ENCODE results near the gene CPT1A. TPM values are rescaled to one million over a fixed set of nuclear protein-coding genes. Genes with fewer than 3 reads are reported as not detected.

The CPT1A gene
- total and polyA plus RNA-seq, 9 donors = 25.3 to 87.1 (median 44.3) TPM

DNA sequence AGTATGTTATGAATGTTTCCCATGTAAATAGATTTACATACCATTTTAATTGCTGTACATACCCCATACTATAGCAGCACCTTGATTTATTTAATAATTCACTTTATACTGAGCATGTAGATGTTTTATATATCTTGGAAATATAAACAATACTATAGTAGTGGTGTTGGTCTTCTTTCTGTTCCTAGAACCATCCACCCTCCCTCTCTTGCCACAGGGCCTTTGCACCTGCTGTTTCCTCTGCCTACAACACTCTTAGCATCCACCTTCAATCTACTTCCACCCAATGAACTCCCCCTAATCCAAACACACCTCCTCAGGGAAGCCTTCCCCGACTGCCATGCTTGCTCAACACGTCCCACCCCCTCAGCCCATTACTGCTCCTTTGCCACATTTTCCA lies 120.6 kb downstream of the CPT1A start:
- 87 to 94% (median 91%) methylated on average over 2 of the region's 2 CpGs for WGBS, 3 donors
- Histone ChIP-seq H3K27ac (no peak overlapping the region), H3K36me3 (no peaks in the 10 kb centered on the region), H3K4me1 (ENCODE audit: insufficient read depth) (no peaks in the 10 kb centered on the region), H3K9me3 (no peaks in the 10 kb centered on the region), H3K4me3 (no peak overlapping the region), H3K27me3 (no peaks in the 10 kb centered on the region)
- DNase-seq = no peak
- intact Hi-C loops (cut with DNase I) = no loop called here
- no peak for TF ChIP-seq EP300 (IDR thresholded peaks at IDR 0.05)
- no peak for TF ChIP-seq POLR2A (IDR thresholded peaks at IDR 0.05)
- TF ChIP-seq, protein P1, sequence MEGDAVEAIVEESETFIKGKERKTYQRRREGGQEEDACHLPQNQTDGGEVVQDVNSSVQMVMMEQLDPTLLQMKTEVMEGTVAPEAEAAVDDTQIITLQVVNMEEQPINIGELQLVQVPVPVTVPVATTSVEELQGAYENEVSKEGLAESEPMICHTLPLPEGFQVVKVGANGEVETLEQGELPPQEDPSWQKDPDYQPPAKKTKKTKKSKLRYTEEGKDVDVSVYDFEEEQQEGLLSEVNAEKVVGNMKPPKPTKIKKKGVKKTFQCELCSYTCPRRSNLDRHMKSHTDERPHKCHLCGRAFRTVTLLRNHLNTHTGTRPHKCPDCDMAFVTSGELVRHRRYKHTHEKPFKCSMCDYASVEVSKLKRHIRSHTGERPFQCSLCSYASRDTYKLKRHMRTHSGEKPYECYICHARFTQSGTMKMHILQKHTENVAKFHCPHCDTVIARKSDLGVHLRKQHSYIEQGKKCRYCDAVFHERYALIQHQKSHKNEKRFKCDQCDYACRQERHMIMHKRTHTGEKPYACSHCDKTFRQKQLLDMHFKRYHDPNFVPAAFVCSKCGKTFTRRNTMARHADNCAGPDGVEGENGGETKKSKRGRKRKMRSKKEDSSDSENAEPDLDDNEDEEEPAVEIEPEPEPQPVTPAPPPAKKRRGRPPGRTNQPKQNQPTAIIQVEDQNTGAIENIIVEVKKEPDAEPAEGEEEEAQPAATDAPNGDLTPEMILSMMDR (IDR thresholded peaks at IDR 0.05) = no peak

DNA sequence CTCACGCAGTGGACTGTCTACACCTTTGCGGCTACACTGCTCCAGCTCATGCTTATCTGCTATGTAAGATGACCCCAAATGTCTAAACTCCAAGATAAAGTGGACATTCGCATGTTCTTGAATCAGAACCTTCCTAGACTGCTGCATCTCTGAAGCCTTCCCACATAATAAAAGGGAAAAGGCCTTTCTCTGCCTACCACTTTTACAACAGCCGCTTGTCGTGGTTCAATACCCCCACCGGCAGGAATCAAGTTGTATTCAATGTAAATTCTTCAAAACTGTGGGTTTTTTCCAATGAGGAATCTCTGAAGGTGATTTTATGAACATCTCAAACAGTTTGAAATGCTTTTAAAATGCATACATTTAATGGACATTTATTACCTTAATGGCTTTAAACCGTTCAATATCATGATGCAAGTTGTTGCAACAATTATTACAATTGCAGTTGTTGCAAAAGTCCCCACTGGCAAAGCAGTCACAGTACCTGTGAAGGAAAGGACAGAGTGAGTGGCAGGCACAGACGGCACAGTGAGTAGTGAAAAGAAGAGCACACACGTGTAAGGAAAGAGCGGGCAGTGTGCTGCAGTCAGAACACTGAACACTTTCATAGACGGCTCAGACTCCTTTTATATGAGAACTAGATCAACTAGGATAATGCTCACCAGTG lies 126.1 kb downstream of the CPT1A start:
- no peaks in the 10 kb centered on the region for H3K4me1 ChIP-seq (ENCODE audit: insufficient read depth)
- TF ChIP-seq EP300 (IDR thresholded peaks at IDR 0.05) (no peak), POLR2A (IDR thresholded peaks at IDR 0.05) (no peak)
- TF ChIP-seq, protein P1 (IDR thresholded peaks at IDR 0.05) = no peak
- H3K27me3 ChIP-seq = no peaks in the 10 kb centered on the region
- WGBS, 3 donors = 83 to 85% (median 84%) methylated on average over 11 of the region's 11 CpGs
- no peak for DNase-seq
- intact Hi-C loops (cut with DNase I) = loop anchor here in 1 of 4 donors (10.0 kb wide), 1 partner anchor 71 kb away; no protein-coding TSS in a partner anchor
- H3K27ac ChIP-seq = no peak overlapping the region
- H3K4me3 ChIP-seq = no peak overlapping the region
- no peaks in the 10 kb centered on the region for H3K9me3 ChIP-seq
- no peaks in the 10 kb centered on the region for H3K36me3 ChIP-seq

DNA sequence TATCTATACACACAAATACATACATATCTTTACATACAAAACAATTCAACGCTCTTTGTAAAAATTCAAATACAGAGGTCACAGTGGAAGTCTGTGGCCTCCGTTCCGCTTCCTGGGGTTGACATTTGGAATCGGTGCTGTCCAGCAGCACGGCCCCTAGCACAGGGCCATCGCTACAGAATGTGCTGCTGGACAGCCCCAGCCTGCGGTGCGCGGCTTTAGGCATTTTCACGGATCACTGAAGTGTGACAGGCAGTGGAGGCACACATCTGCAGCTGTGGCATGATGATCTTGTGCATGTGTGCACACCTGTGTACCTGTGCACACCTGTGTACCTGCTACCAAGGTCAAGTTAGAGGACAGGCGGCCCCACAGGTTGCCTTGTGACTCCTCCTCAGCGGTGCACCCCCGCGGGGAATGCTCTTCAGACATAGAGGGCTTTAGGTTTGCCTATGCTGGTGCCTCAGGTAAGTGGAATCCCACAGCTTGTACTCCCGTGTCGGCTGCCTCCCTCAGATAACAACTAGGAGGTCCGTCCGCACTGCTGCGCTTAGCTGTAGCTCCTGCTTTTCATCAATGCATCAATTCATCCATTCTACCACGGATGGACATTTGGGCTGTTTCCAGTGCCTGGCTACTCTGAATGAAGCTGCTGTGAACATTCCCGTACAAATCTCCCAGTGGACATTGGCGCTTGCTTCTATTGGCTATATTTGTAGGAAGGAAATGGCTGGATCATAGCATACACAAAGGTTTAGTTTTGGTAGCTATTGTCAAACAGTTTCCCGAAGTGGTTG lies 127.5 kb downstream of the CPT1A start:
- Histone ChIP-seq H3K4me3 (no peak overlapping the region), H3K27ac (no peak overlapping the region), H3K36me3 (no peaks in the 10 kb centered on the region), H3K27me3 (no peaks in the 10 kb centered on the region), H3K9me3 (no peaks in the 10 kb centered on the region), H3K4me1 (ENCODE audit: insufficient read depth) (no peaks in the 10 kb centered on the region)
- no peak for DNase-seq
- WGBS, 3 donors = 68 to 73% (median 72%) methylated on average over 23 of the region's 23 CpGs
- intact Hi-C loops (cut with DNase I) = loop anchor here in 1 of 4 donors (10.0 kb wide), 1 partner anchor 69 kb away; no protein-coding TSS in a partner anchor
- TF ChIP-seq POLR2A (IDR thresholded peaks at IDR 0.05) (no peak), EP300 (IDR thresholded peaks at IDR 0.05) (no peak)
- TF ChIP-seq, protein P1 (IDR thresholded peaks at IDR 0.05) = no peak

DNA sequence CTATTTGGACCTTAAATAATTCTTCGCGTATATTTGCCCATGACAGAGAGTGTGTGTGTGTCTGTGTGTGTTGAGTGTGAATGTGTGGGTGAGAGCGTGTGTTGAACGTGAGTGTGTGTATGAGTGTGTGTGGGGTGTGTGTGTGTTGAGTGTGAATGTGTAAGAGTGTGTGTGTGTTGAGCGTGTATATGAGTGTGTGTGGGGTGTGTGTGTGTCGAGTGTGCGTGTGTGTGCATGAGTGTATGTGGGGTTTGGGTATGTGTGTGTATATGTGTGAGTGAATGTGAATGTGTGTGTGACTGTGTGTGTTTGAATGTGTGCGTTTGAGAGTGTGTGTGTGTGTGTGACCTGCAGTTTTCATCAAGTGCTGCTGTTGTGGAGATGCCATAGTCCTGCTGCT lies 130.6 kb downstream of the CPT1A start:
- Histone ChIP-seq H3K9me3 (no peaks in the 10 kb centered on the region), H3K36me3 (no peaks in the 10 kb centered on the region), H3K27ac (no peak overlapping the region), H3K4me1 (ENCODE audit: insufficient read depth) (no peaks in the 10 kb centered on the region), H3K27me3 (no peaks in the 10 kb centered on the region), H3K4me3 (no peak overlapping the region)
- no peak for DNase-seq
- 91 to 95% (median 93%) methylated on average over 8 of the region's 8 CpGs for WGBS, 3 donors
- TF ChIP-seq POLR2A (IDR thresholded peaks at IDR 0.05) (no peak), EP300 (IDR thresholded peaks at IDR 0.05) (no peak)
- TF ChIP-seq, protein P1 (IDR thresholded peaks at IDR 0.05) = no peak
- intact Hi-C loops (cut with DNase I) = loop anchor here in 1 of 4 donors (10.0 kb wide), 1 partner anchor 66 kb away; no protein-coding TSS in a partner anchor

Measured in ovary (tissue), 9 donors.